ENCODE measurements around the gene ABCF2. TPM values are rescaled to one million over a fixed set of nuclear protein-coding genes. Genes with fewer than 3 reads are reported as not detected.
A peak's percentile ranks its signal among the peaks of the same experiment; 100 is the strongest.

ABCF2 gene
- total and polyA plus RNA-seq, 10 donors: 9.2 to 30.0 (median 27.0) TPM

DNA sequence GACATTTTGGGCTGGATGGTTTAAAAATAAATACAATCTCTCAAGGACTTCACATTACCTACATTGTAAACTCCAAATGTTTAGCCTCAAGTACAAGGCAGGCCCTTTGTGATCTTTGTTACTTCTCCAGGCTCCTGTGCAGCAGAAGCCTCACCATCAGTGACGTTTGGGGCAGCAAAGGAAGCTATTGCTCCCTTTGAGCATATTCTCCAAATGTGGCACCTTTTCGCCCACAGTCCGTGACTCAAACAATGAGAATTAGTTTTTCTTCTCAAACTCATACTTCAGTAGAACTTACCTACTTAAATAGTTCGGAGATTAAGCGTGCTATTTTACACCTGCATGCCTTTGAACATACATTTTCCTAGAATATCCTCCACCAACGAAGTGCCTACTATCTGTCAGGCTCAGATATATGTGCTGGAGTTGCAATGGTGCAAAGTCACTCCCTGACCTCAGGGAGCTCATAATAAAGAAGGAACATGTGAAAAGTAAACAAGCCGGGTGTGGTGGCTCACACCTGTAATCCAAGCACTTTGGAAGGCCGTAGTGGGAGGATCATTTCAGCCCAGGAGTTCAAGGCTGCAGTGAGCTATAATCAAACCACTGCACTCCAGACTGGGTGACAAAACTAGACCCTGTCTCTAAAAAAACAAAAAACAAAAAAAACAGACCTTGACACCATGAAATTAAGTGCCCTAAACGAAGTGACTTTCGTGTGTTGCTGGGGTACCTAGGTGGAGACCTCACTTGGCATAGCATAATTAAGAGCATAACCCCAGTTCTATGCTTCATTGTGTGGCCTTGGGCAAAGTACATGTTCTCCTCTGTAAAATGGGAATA lies 1.2 kb upstream of the ABCF2 start:
- peak; percentile 28 for DNase-seq
- WGBS, 5 donors: 73 to 85% (median 79%) methylated on average over 10 of the region's 10 CpGs

DNA sequence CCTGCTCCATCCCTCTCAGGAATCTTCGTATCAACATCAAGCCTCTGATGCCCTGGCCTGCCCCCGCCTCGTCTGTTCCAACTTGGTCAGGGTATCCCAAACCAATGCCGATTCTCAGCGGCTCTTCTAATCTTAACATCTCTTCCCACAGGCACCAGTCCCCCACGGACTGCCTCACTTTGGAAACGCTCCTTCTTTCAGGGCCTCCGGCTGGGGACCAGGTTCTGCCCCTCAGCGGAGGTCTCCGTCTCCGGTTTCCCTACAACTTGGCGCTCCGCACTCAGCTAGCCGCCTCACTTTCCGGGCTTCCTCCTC lies 488 bp downstream of the ABCF2 start:
- Histone ChIP-seq H3K27ac (peak overlapping the region in 7 of 8 donors; percentile 62 to 89 (median 84)), H3K36me3 (peaks cover 4 to 39% (median 34%) of the 10 kb centered on the region in 6 donors), H3K9me3 (no peaks in the 10 kb centered on the region), H3K4me3 (peak overlapping the region; percentile 48 to 94 (median 90)), H3K4me1 (peaks cover 14 to 40% (median 29%) of the 10 kb centered on the region in 6 donors), H3K27me3 (replicated peaks in 1 of 7) (no peaks in the 10 kb centered on the region)
- DNase-seq: no peak
- intact Hi-C loops (cut with DNase I; ENCODE audit: low total_unique reads): no loop called here
- 1 to 5% (median 2%) methylated on average over 15 of the region's 15 CpGs for WGBS, 5 donors
- TF ChIP-seq, protein P1, sequence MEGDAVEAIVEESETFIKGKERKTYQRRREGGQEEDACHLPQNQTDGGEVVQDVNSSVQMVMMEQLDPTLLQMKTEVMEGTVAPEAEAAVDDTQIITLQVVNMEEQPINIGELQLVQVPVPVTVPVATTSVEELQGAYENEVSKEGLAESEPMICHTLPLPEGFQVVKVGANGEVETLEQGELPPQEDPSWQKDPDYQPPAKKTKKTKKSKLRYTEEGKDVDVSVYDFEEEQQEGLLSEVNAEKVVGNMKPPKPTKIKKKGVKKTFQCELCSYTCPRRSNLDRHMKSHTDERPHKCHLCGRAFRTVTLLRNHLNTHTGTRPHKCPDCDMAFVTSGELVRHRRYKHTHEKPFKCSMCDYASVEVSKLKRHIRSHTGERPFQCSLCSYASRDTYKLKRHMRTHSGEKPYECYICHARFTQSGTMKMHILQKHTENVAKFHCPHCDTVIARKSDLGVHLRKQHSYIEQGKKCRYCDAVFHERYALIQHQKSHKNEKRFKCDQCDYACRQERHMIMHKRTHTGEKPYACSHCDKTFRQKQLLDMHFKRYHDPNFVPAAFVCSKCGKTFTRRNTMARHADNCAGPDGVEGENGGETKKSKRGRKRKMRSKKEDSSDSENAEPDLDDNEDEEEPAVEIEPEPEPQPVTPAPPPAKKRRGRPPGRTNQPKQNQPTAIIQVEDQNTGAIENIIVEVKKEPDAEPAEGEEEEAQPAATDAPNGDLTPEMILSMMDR (IDR thresholded peaks at IDR 0.05 in 8 of 11, conservative IDR thresholded peaks at IDR 0.05 in 3 of 11): no peak

More for the DNA sequence above, 1.2 kb upstream of the ABCF2 start:
- H3K4me1 ChIP-seq: peaks cover 18 to 54% (median 37%) of the 10 kb centered on the region in 6 donors
- H3K9me3 ChIP-seq: no peaks in the 10 kb centered on the region
- TF ChIP-seq POLR2A (IDR thresholded peaks at IDR 0.05) (no peak), POLR2AphosphoS5 (IDR thresholded peaks at IDR 0.05) (no peak)
- TF ChIP-seq, protein P1 (IDR thresholded peaks at IDR 0.05 in 8 of 11, conservative IDR thresholded peaks at IDR 0.05 in 3 of 11): no peak
- intact Hi-C loops (cut with DNase I; ENCODE audit: low total_unique reads): no loop called here
- H3K27me3 ChIP-seq (replicated peaks in 1 of 7): no peaks in the 10 kb centered on the region
- H3K27ac ChIP-seq: peak overlapping the region in 6 of 8 donors; percentile 43 to 89 (median 84)
- H3K36me3 ChIP-seq: peaks cover 4 to 21% (median 16%) of the 10 kb centered on the region in 6 donors
- H3K4me3 ChIP-seq: peak overlapping the region in 7 of 8 donors; percentile 85 to 94 (median 91)

DNA sequence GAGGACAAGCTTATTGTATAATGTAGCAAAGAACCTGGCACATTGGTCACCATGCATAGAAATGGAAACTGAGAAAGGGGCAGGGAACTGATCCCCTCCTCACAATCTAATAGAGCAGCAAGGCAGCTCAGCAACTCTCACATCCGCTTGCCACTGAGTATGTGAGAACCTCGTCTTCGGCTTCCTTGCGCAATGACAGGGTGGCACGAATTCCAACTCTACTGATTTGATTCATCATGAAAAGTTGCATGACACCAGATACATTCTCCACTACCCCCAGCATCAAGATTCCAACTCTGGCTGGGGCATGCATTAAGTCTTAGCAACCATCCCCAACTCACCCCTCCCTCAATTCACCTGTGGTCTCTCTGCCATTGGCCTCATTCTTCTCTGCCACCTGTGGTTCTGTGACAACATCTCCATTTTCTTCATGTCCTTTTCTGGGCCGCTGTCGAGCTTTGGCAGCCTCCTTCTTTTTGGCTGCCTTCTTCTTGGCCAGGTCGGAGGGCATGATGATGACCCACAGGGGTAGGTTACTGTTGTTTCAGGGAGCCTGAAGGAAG lies 976 bp downstream of the ABCF2 start:
- H3K9me3 ChIP-seq: no peaks in the 10 kb centered on the region
- H3K4me3 ChIP-seq: peak overlapping the region; percentile 48 to 94 (median 90)
- no peaks in the 10 kb centered on the region for H3K27me3 ChIP-seq (replicated peaks in 1 of 7)
- WGBS, 5 donors: 45 to 68% (median 62%) methylated on average over 8 of the region's 8 CpGs
- peak overlapping the region in 2 of 8 donors; percentile 84 to 88 for H3K27ac ChIP-seq
- intact Hi-C loops (cut with DNase I; ENCODE audit: low total_unique reads): no loop called here
- TF ChIP-seq POLR2AphosphoS5 (IDR thresholded peaks at IDR 0.05) (no peak), POLR2A (IDR thresholded peaks at IDR 0.05) (no peak)
- TF ChIP-seq, protein P1 (IDR thresholded peaks at IDR 0.05 in 8 of 11, conservative IDR thresholded peaks at IDR 0.05 in 3 of 11): no peak
- peaks cover 13 to 35% (median 26%) of the 10 kb centered on the region in 6 donors for H3K4me1 ChIP-seq
- DNase-seq: peak; percentile 45
- peaks cover 4 to 44% (median 38%) of the 10 kb centered on the region in 6 donors for H3K36me3 ChIP-seq

DNA sequence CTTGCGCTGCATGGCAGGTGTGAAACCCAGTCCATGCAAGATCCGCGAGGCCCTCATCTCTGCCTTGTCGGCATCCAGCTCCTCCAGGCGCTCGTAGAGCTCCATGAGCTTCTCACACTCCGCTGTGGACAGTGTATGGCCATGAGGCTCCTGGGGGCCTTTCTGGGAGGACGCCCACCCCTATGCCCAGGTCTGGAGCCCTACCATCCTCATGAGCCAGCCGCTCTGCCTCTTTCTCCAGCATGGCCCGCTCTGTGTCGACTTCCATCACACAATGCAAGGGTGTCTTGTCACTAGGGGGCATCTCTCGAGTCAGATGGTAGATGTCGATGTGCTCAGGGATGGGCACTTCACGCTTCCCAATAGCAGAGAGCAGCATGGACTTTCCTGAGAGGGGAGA lies 3.3 kb downstream of the ABCF2 start:
- Histone ChIP-seq H3K36me3 (peaks cover 4 to 67% (median 61%) of the 10 kb centered on the region in 6 donors), H3K4me1 (peaks cover 13 to 34% (median 26%) of the 10 kb centered on the region in 6 donors), H3K9me3 (no peaks in the 10 kb centered on the region), H3K27ac (no peak overlapping the region), H3K4me3 (no peak overlapping the region), H3K27me3 (replicated peaks in 1 of 7) (no peaks in the 10 kb centered on the region)
- TF ChIP-seq POLR2A (IDR thresholded peaks at IDR 0.05): no peak
- no peak for TF ChIP-seq POLR2AphosphoS5 (IDR thresholded peaks at IDR 0.05)
- TF ChIP-seq, protein P1 (IDR thresholded peaks at IDR 0.05 in 8 of 11, conservative IDR thresholded peaks at IDR 0.05 in 3 of 11): no peak
- intact Hi-C loops (cut with DNase I; ENCODE audit: low total_unique reads): no loop called here
- 90 to 96% (median 95%) methylated on average over 14 of the region's 14 CpGs for WGBS, 5 donors
- peak; percentile 59 for DNase-seq

Measured in spleen (tissue), 11 donors.